HG03108 (cell line): ENCODE data around the gene ZBED2.
"Not testable (repeated sequence)": the region's sequence is repeated elsewhere in the genome, so short reads cannot be mapped to it uniquely, and the experiment has no call there.

Experiments used
- ATAC-seq: cut with Tn5 transposase; IDR thresholded peaks from one replicate; pipeline ENCODE4 v1.9.1; 2021; ENCODE audit warnings: moderate library complexity; ENCODE audit not compliant: unreplicated experiment

The ZBED2 gene

GRCh38 chr3:111595232-111595631 is at the start of gene ZBED2:
TSS of gene ZBED2 (minus strand) at chr3:111595346. CDS start at chr3:111594201, 1,145 bp downstream.
- peak; percentile 33 for ATAC-seq

- ATAC-seq = no peak
Observed at GRCh38 chr3:111639316-111639715, 44.2 kb upstream of the ZBED2 start.

- no peak for ATAC-seq
Observed at GRCh38 chr3:111636366-111636885, 41.3 kb upstream of the ZBED2 start.

- no peak for ATAC-seq
Observed at GRCh38 chr3:111635403-111635802, 40.3 kb upstream of the ZBED2 start.

GRCh38 chr3:111630638-111631037 is 35.5 kb upstream of the ZBED2 start:
- not testable (repeated sequence) for ATAC-seq

- not testable (repeated sequence) for ATAC-seq
Observed at GRCh38 chr3:111629018-111629417, 33.9 kb upstream of the ZBED2 start.

- no peak for ATAC-seq
Observed at GRCh38 chr3:111627092-111627491, 31.9 kb upstream of the ZBED2 start.

GRCh38 chr3:111621535-111621934 is 26.4 kb upstream of the ZBED2 start:
- no peak for ATAC-seq

- no peak for ATAC-seq
Observed at GRCh38 chr3:111619833-111620232, 24.7 kb upstream of the ZBED2 start.

GRCh38 chr3:111618945-111619344 is 23.8 kb upstream of the ZBED2 start:
- ATAC-seq = no peak

GRCh38 chr3:111617912-111618601 is 22.9 kb upstream of the ZBED2 start:
- ATAC-seq = no peak

- no peak for ATAC-seq
Observed at GRCh38 chr3:111617406-111617805, 22.3 kb upstream of the ZBED2 start.

- ATAC-seq = peak; percentile 85
Observed at GRCh38 chr3:111616417-111617105, 21.4 kb upstream of the ZBED2 start.

GRCh38 chr3:111615880-111616279 is 20.7 kb upstream of the ZBED2 start:
- ATAC-seq = no peak

- ATAC-seq = no peak
Observed at GRCh38 chr3:111613294-111613693, 18.1 kb upstream of the ZBED2 start.

GRCh38 chr3:111610612-111611054 is 15.5 kb upstream of the ZBED2 start:
- ATAC-seq = peak; percentile 10

- ATAC-seq = peak; percentile 94
Observed at GRCh38 chr3:111610189-111610588, 15.0 kb upstream of the ZBED2 start.

- ATAC-seq = no peak
Observed at GRCh38 chr3:111609700-111610099, 14.6 kb upstream of the ZBED2 start.

- no peak for ATAC-seq
Observed at GRCh38 chr3:111608383-111608782, 13.2 kb upstream of the ZBED2 start.

- ATAC-seq = no peak
Observed at GRCh38 chr3:111607240-111607920, 12.2 kb upstream of the ZBED2 start.

- no peak for ATAC-seq
Observed at GRCh38 chr3:111605493-111605892, 10.3 kb upstream of the ZBED2 start.

- no peak for ATAC-seq
Observed at GRCh38 chr3:111605018-111605417, 9.9 kb upstream of the ZBED2 start.
